Neural cell (in vitro differentiated cells): Measurements from ENCODE around the gene SIDT1. TPM values are rescaled to one million over a fixed set of nuclear protein-coding genes. Genes with fewer than 3 reads are reported as not detected.

Experiments
- H2AFZ ChIP-seq: fragments of 200-600, 300-800 bp; sonication (generic), shearing (Covaris generic); 2 replicates; pipeline ENCODE4 v1.6.0; 2014; ENCODE audit warnings: low read depth, mild to moderate bottlenecking, antibody characterized with exemption, low read length, moderate library complexity
- H3F3A ChIP-seq: fragments of 200-600 bp; shearing (Covaris generic); 2 replicates; pipeline ENCODE4 v1.6.1; 2016; ENCODE audit warnings: mild to moderate bottlenecking, moderate library complexity, mixed read lengths, antibody characterized with exemption, low read length; ENCODE audit not compliant: insufficient read depth, poor library complexity, severe bottlenecking
- H3K27ac ChIP-seq: fragments of 200-600, 300-800 bp; sonication (generic), shearing (Covaris generic); 2 replicates; pipeline ENCODE4 v1.5.1; 2014; ENCODE audit warnings: mild to moderate bottlenecking, low read length, moderate library complexity
- H3K27me3 ChIP-seq: fragments of 300-800, 200-600 bp; sonication (generic), shearing (Covaris generic); 2 replicates; pipeline ENCODE4 v1.6.0; 2014; ENCODE audit warnings: mild to moderate bottlenecking, low read depth, low read length, moderate library complexity; ENCODE audit not compliant: insufficient read depth
- H3K36me3 ChIP-seq: fragments of 300-800, 200-600 bp; sonication (generic), shearing (Covaris generic); 2 replicates; pipeline ENCODE4 v1.5.1; 2014; ENCODE audit warnings: mild to moderate bottlenecking, antibody characterized with exemption, low read length, moderate library complexity; ENCODE audit not compliant: insufficient read depth
- H3K4me2 ChIP-seq: fragments of 300-800, 200-600 bp; sonication (generic), shearing (Covaris generic); 2 replicates; pipeline ENCODE4 v1.6.0; 2014; ENCODE audit warnings: mild to moderate bottlenecking, low read length
- H3K4me3 ChIP-seq: fragments of 300-800, 200-600 bp; sonication (generic), shearing (Covaris generic); 2 replicates; pipeline ENCODE4 v1.5.1; 2014; ENCODE audit warnings: mild to moderate bottlenecking, low read length, moderate library complexity
- H3K79me2 ChIP-seq: fragments of 200-600 bp; shearing (Covaris generic); replicated peaks from 2 replicates; pipeline ENCODE4 v1.6.0; 2014; ENCODE audit warnings: mild to moderate bottlenecking, low read length, moderate library complexity; ENCODE audit not compliant: insufficient read depth
- H3K9ac ChIP-seq: fragments of 300-800, 200-600 bp; sonication (generic), shearing (Covaris generic); 2 replicates; pipeline ENCODE4 v1.6.1; 2016; ENCODE audit warnings: mild to moderate bottlenecking, low read length, mixed read lengths
- H3K9me2 ChIP-seq: fragments of 200-600 bp; shearing (Covaris generic); 2 replicates; pipeline ENCODE4 v1.6.1; 2016; ENCODE audit warnings: mild to moderate bottlenecking, low read length, mixed read lengths; ENCODE audit not compliant: insufficient read depth
- H3K9me3 ChIP-seq: fragments of 200-600, 300-800 bp; sonication (generic), shearing (Covaris generic); 2 replicates; pipeline ENCODE4 v1.6.1; 2016; ENCODE audit warnings: mild to moderate bottlenecking, mixed run types, low read length, moderate library complexity, mixed read lengths
- H4K20me1 ChIP-seq: fragments of 200-600 bp; shearing (Covaris generic); 2 replicates; pipeline ENCODE4 v1.6.1; 2016; ENCODE audit warnings: mild to moderate bottlenecking, mixed run types; ENCODE audit not compliant: insufficient read depth
- CTCF ChIP-seq: fragments of 450-650 bp; IDR thresholded peaks from 2 replicates; pipeline ENCODE4 v1.5.1; 2014; ENCODE audit warnings: antibody characterized with exemption, mild to moderate bottlenecking, moderate library complexity; ENCODE audit not compliant: poor library complexity, severe bottlenecking
- EP300 ChIP-seq: fragments of 450-650 bp; conservative IDR thresholded peaks from 2 replicates; pipeline ENCODE4 v1.6.1; 2014; ENCODE audit warnings: antibody characterized with exemption, mild to moderate bottlenecking, moderate library complexity; ENCODE audit not compliant: poor library complexity, severe bottlenecking
- EZH2 ChIP-seq: fragments of 200-600, 300-800 bp; shearing (Covaris generic), sonication (generic); IDR thresholded peaks from 2 replicates; pipeline ENCODE4 v1.6.1; 2014; ENCODE audit warnings: antibody characterized with exemption, low read length, borderline replicate concordance, mild to moderate bottlenecking; ENCODE audit not compliant: insufficient read depth, poor library complexity, severe bottlenecking
- MXI1 ChIP-seq: fragments of 450-650 bp; conservative IDR thresholded peaks from 2 replicates; pipeline ENCODE4 v1.6.1; 2014; ENCODE audit warnings: antibody characterized with exemption, mild to moderate bottlenecking; ENCODE audit not compliant: poor library complexity, severe bottlenecking
- POLR2AphosphoS5 ChIP-seq: IDR thresholded peaks from 2 replicates; pipeline ENCODE4 v1.6.1; 2012
- RAD21 ChIP-seq: fragments of 450-650 bp; conservative IDR thresholded peaks from 2 replicates; pipeline ENCODE4 v1.6.1; 2014; ENCODE audit warnings: antibody characterized with exemption, mild to moderate bottlenecking, moderate library complexity
- REST ChIP-seq: IDR thresholded peaks from 2 replicates; pipeline ENCODE4 v1.6.1; 2012; ENCODE audit warnings: borderline replicate concordance
- SMC3 ChIP-seq: fragments of 450-650 bp; conservative IDR thresholded peaks from 2 replicates; pipeline ENCODE4 v1.6.1; 2014; ENCODE audit warnings: antibody characterized with exemption, mild to moderate bottlenecking, moderate library complexity; ENCODE audit not compliant: poor library complexity
- TAF1 ChIP-seq: IDR thresholded peaks from 2 replicates; pipeline ENCODE4 v1.6.1; 2012; ENCODE audit warnings: low read depth
- polyA plus RNA-seq: library from polyadenylated mRNA; depleted of rRNA; stranded (reverse); fragments of >200 nt; gene quantifications from 2 replicates; pipeline ENCODE4 v1.2.3, GENCODE V29; 2014

The SIDT1 gene
- polyA plus RNA-seq, 1 donor from 2014 or later: 0.22 TPM

- H3K4me3 ChIP-seq: no peak overlapping the region
- no peaks in the 10 kb centered on the region for H4K20me1 ChIP-seq
- no peak overlapping the region for H3K9ac ChIP-seq
- H3K9me2 ChIP-seq: no peaks in the 10 kb centered on the region
- H2AFZ ChIP-seq: no peak overlapping the region
- no peak overlapping the region for H3K27ac ChIP-seq
- no peaks in the 10 kb centered on the region for H3K36me3 ChIP-seq
- no peaks in the 10 kb centered on the region for H3K27me3 ChIP-seq
- no peaks in the 10 kb centered on the region for H3K79me2 ChIP-seq
- H3K9me3 ChIP-seq: no peaks in the 10 kb centered on the region
- no peak overlapping the region for H3K4me2 ChIP-seq
- H3F3A ChIP-seq: no peaks in the 10 kb centered on the region
- TF ChIP-seq EP300: no peak
- TF ChIP-seq POLR2AphosphoS5: no peak
- no peak for TF ChIP-seq EZH2
Measured at GRCh38 chr3:113607219-113607596, 74.9 kb downstream of the SIDT1 start.

GRCh38 chr3:113614402-113614801 is 82.0 kb downstream of the SIDT1 start:
- no peak overlapping the region for H3K27ac ChIP-seq
- no peak overlapping the region for H2AFZ ChIP-seq

More at GRCh38 chr3:113614402-113614801, 82.0 kb downstream of the SIDT1 start:
- H3K9ac ChIP-seq: no peak overlapping the region
- no peak overlapping the region for H3K4me2 ChIP-seq
- H3K9me2 ChIP-seq: no peaks in the 10 kb centered on the region
- H3K4me3 ChIP-seq: no peak overlapping the region
- H4K20me1 ChIP-seq: no peaks in the 10 kb centered on the region
- H3K36me3 ChIP-seq: no peaks in the 10 kb centered on the region
- no peaks in the 10 kb centered on the region for H3F3A ChIP-seq
- no peaks in the 10 kb centered on the region for H3K27me3 ChIP-seq
- TF ChIP-seq POLR2AphosphoS5 (no peak), CTCF (no peak), MXI1 (no peak), SMC3 (no peak), RAD21 (no peak), EP300 (no peak), TAF1 (no peak), REST (no peak), EZH2 (no peak)
- H3K79me2 ChIP-seq: no peaks in the 10 kb centered on the region
- no peaks in the 10 kb centered on the region for H3K9me3 ChIP-seq
